Prostate gland (tissue), 2 donors: ENCODE measurements around the gene DMBX1.

Source experiments
- POLR2A ChIP-seq: fragments of 450-650 bp; IDR thresholded peaks from one replicate; pipeline ENCODE4 v1.6.1; 2016; ENCODE audit warnings: antibody characterized with exemption, mild to moderate bottlenecking
- TF ChIP-seq, protein P1 (sequence below), 4 experiments: fragments of 200-600 bp in 2 of 4; fragments of 450-650 bp in 2 of 4; sonication (generic) in 2 of 4; IDR thresholded peaks; 1 replicate in 3 of 4; 2 replicates in 1 of 4; pipeline ENCODE4 v1.5.1; 2016 to 2019; ENCODE audit warnings: antibody characterized with exemption in 4 of 4, mild to moderate bottlenecking in 2 of 4, moderate library complexity in 2 of 4

DNA sequence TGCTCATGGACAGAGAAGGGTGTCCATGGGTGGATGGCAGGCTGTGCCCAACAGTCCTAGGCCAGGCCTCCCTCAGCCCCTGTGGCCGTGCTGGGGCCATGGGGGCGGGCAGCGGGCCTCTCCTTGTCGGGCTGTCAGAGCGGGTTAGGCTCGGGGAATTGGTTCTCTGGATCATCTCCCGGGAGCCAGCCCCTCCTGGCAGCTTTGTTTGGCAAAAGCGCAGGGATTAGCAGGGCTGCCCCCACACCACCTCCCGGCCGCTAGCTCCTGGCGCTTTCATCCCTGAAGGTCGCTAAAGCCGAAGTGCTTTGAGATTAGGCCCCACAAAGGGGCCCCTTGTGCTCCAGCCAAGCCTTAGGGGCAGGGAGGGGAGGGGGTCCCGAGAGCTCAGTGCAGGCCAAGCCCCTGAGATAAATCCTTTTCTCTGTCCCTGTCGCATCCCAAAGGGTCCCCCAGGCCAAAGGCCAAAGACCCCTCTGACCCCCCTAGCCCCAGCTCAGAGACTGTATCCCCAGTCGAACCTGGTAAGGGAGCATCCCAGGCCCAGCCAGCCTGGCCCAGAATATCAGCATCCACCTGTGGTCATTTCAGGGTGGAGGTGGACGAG, 9.8 kb upstream of the DMBX1 start:
- TF ChIP-seq, protein P1, sequence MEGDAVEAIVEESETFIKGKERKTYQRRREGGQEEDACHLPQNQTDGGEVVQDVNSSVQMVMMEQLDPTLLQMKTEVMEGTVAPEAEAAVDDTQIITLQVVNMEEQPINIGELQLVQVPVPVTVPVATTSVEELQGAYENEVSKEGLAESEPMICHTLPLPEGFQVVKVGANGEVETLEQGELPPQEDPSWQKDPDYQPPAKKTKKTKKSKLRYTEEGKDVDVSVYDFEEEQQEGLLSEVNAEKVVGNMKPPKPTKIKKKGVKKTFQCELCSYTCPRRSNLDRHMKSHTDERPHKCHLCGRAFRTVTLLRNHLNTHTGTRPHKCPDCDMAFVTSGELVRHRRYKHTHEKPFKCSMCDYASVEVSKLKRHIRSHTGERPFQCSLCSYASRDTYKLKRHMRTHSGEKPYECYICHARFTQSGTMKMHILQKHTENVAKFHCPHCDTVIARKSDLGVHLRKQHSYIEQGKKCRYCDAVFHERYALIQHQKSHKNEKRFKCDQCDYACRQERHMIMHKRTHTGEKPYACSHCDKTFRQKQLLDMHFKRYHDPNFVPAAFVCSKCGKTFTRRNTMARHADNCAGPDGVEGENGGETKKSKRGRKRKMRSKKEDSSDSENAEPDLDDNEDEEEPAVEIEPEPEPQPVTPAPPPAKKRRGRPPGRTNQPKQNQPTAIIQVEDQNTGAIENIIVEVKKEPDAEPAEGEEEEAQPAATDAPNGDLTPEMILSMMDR (IDR thresholded peaks at IDR 0.05) = no peak
- no peak for TF ChIP-seq POLR2A
